T-helper 2 cell treated with Interferon-gamma antibody and Interleukin-4, amounts not matched to agents 5 μg/mL and 100 μg/mL, for 36 hours (primary cell): ENCODE results near the gene EXOC4.

Experiments used
- DNase-seq: peaks from one replicate; pipeline ENCODE4 v3.0.0; 2021; ENCODE audit warnings: low spot score
- H3K27ac Mint-ChIP-seq: one replicate; pipeline ENCODE4 v1.8.0; 2021; ENCODE audit warnings: mild to moderate bottlenecking, mixed read lengths
- H3K27me3 Mint-ChIP-seq: one replicate; pipeline ENCODE4 v1.8.0; 2021; ENCODE audit warnings: low read depth, mixed read lengths
- H3K36me3 Mint-ChIP-seq: one replicate; pipeline ENCODE4 v1.8.0; 2021; ENCODE audit warnings: low read depth, mixed read lengths
- H3K4me1 Mint-ChIP-seq: one replicate; pipeline ENCODE4 v1.8.0; 2021; ENCODE audit warnings: low read depth, mixed read lengths
- H3K4me3 Mint-ChIP-seq: one replicate; pipeline ENCODE4 v1.8.0; 2022; ENCODE audit warnings: mild to moderate bottlenecking, moderate library complexity, mixed read lengths
- H3K9me3 Mint-ChIP-seq: one replicate; pipeline ENCODE4 v1.8.0; 2021; ENCODE audit warnings: mixed read lengths

The EXOC4 gene

GRCh38 chr7:133601617-133602016 lies 348.7 kb downstream of the EXOC4 start:
- Mint-ChIP-seq H3K36me3 (no peaks in the 10 kb centered on the region), H3K27ac (no peak overlapping the region), H3K4me1 (peaks cover 3% of the 10 kb centered on the region), H3K4me3 (no peak overlapping the region), H3K27me3 (no peaks in the 10 kb centered on the region), H3K9me3 (no peaks in the 10 kb centered on the region)
- DNase-seq = no peak

GRCh38 chr7:133602291-133602690 lies 349.4 kb downstream of the EXOC4 start:
- Mint-ChIP-seq H3K27ac (no peak overlapping the region), H3K27me3 (no peaks in the 10 kb centered on the region), H3K9me3 (no peaks in the 10 kb centered on the region), H3K36me3 (no peaks in the 10 kb centered on the region), H3K4me3 (no peak overlapping the region), H3K4me1 (peaks cover 3% of the 10 kb centered on the region)
- DNase-seq = no peak

- H3K4me1 Mint-ChIP-seq = no peaks in the 10 kb centered on the region
- DNase-seq = no peak
- no peaks in the 10 kb centered on the region for H3K27me3 Mint-ChIP-seq
- no peaks in the 10 kb centered on the region for H3K36me3 Mint-ChIP-seq
- H3K4me3 Mint-ChIP-seq = no peak overlapping the region
- no peak overlapping the region for H3K27ac Mint-ChIP-seq
- H3K9me3 Mint-ChIP-seq = no peaks in the 10 kb centered on the region
These were observed 354.1 kb downstream of the EXOC4 start for GRCh38 chr7:133606991-133607390.

DNA sequence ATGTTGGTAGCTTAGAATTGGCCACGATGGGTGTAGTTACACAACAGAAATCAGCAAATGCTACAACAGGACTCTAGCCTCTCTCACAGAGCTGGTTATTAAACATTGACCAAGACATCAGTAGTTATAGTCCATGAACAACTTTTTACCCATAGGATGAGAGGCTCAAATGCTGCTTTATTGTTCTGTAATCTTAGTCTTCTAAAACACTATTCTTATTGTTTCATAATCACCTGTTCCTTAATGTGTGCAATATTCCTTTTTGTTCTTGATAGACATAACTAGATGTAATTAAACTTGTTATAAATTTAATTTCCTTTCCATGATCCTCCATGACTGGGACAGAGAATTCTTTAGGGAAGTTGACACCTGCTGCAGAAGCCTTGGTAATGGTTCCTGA lies 356.9 kb downstream of the EXOC4 start:
- H3K27ac Mint-ChIP-seq = no peak overlapping the region
- no peaks in the 10 kb centered on the region for H3K9me3 Mint-ChIP-seq
- no peak for DNase-seq
- H3K36me3 Mint-ChIP-seq = peaks cover 1% of the 10 kb centered on the region
- no peak overlapping the region for H3K4me3 Mint-ChIP-seq
- no peaks in the 10 kb centered on the region for H3K4me1 Mint-ChIP-seq
- H3K27me3 Mint-ChIP-seq = no peaks in the 10 kb centered on the region

DNA sequence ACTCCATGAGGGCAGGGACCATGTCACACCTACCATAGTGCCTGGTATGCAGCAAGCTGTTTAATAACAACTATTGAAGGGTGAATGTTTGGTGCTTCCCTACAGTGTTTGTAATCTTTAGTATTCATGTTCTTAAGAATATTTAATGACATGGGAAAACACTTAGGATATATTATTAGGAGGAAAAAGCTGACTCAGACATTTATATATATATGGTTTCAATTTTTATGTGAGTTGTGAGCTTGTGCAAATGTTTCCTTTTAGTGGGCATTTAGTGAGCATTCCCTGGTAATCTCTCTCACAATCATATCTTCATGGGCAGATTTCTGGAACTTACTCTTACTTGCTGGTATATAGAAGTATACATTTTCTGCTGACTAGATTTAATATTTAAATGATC lies 359.1 kb downstream of the EXOC4 start:
- Mint-ChIP-seq H3K9me3 (no peaks in the 10 kb centered on the region), H3K36me3 (peaks cover 1% of the 10 kb centered on the region), H3K4me1 (peaks cover 3% of the 10 kb centered on the region), H3K27ac (no peak overlapping the region), H3K4me3 (no peak overlapping the region), H3K27me3 (no peaks in the 10 kb centered on the region)
- DNase-seq = no peak

DNA sequence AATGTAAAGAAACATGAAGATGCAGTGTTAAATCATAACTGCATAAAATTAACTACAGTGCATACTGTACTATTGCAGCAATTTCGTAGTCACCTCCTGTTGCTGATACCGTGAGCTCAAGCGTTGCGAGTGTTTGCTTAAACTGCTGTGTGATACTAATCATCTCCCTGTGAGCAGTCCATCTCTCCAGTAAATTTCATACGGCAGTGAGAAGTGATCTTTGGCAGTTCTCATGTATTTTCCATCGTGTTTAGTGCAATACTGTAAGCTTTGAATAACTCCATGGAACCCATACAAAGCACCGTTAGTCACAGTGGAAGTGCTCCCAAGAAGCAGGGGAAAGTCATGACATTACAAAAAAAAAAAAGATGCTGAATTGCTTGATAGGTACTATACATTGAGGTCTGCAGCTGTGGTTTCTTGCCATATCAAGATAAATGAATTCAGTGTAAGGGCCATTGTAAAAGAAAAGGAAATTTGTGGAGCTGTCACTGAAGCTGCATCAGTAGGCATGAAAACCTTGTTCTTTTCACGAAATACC lies 360.4 kb downstream of the EXOC4 start:
- H3K27me3 Mint-ChIP-seq = no peaks in the 10 kb centered on the region
- peaks cover 1% of the 10 kb centered on the region for H3K36me3 Mint-ChIP-seq
- H3K9me3 Mint-ChIP-seq = peaks cover 2% of the 10 kb centered on the region
- H3K4me1 Mint-ChIP-seq = peaks cover 3% of the 10 kb centered on the region
- DNase-seq = no peak
- no peak overlapping the region for H3K4me3 Mint-ChIP-seq
- H3K27ac Mint-ChIP-seq = no peak overlapping the region

GRCh38 chr7:133614251-133614650 lies 361.4 kb downstream of the EXOC4 start:
- Mint-ChIP-seq H3K27me3 (no peaks in the 10 kb centered on the region), H3K4me1 (peaks cover 3% of the 10 kb centered on the region), H3K36me3 (peaks cover 1% of the 10 kb centered on the region), H3K9me3 (peaks cover 4% of the 10 kb centered on the region), H3K4me3 (no peak overlapping the region), H3K27ac (no peak overlapping the region)
- DNase-seq = no peak

- Mint-ChIP-seq H3K36me3 (no peaks in the 10 kb centered on the region), H3K9me3 (peaks cover 5% of the 10 kb centered on the region), H3K4me1 (peaks cover 3% of the 10 kb centered on the region), H3K4me3 (no peak overlapping the region), H3K27ac (no peak overlapping the region), H3K27me3 (no peaks in the 10 kb centered on the region)
- DNase-seq = no peak
These were observed 366.1 kb downstream of the EXOC4 start for GRCh38 chr7:133618970-133619369.

DNA sequence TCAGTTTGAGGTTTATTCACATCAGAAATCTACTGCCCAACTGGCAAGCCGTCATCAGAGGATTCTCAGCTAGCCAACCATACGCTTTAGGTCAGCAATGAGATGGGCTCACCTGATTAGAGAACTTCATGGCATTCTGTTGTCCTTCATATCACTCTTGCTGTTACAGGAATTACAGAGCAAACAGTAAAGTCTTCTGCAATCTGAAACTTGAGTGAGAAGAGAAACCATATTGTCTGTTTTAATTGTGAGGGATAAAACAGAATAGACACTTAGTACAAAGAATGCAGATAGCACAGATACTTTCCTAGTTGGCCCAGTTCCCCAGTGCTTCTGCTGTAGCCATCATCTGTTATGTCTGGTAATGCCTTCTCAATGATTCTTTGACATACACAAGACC lies 366.6 kb downstream of the EXOC4 start:
- Mint-ChIP-seq H3K4me1 (peaks cover 3% of the 10 kb centered on the region), H3K4me3 (no peak overlapping the region), H3K27ac (no peak overlapping the region), H3K27me3 (no peaks in the 10 kb centered on the region), H3K36me3 (no peaks in the 10 kb centered on the region), H3K9me3 (peaks cover 5% of the 10 kb centered on the region)
- no peak for DNase-seq

GRCh38 chr7:133623721-133624120 lies 370.8 kb downstream of the EXOC4 start:
- no peaks in the 10 kb centered on the region for H3K36me3 Mint-ChIP-seq
- no peak for DNase-seq
- H3K27ac Mint-ChIP-seq = no peak overlapping the region
- no peak overlapping the region for H3K4me3 Mint-ChIP-seq
- no peaks in the 10 kb centered on the region for H3K27me3 Mint-ChIP-seq
- H3K4me1 Mint-ChIP-seq = no peaks in the 10 kb centered on the region
- H3K9me3 Mint-ChIP-seq = peaks cover 3% of the 10 kb centered on the region

- no peak for DNase-seq
- H3K27me3 Mint-ChIP-seq = no peaks in the 10 kb centered on the region
- H3K27ac Mint-ChIP-seq = no peak overlapping the region
- no peaks in the 10 kb centered on the region for H3K9me3 Mint-ChIP-seq
- H3K36me3 Mint-ChIP-seq = peaks cover 2% of the 10 kb centered on the region
- no peaks in the 10 kb centered on the region for H3K4me1 Mint-ChIP-seq
- no peak overlapping the region for H3K4me3 Mint-ChIP-seq
These were observed 372.2 kb downstream of the EXOC4 start for GRCh38 chr7:133625046-133625445.

GRCh38 chr7:133629701-133630100 lies 376.8 kb downstream of the EXOC4 start:
- no peak overlapping the region for H3K27ac Mint-ChIP-seq
- peaks cover 5% of the 10 kb centered on the region for H3K9me3 Mint-ChIP-seq
- H3K36me3 Mint-ChIP-seq = peaks cover 7% of the 10 kb centered on the region
- no peaks in the 10 kb centered on the region for H3K27me3 Mint-ChIP-seq
- no peak overlapping the region for H3K4me3 Mint-ChIP-seq
- no peaks in the 10 kb centered on the region for H3K4me1 Mint-ChIP-seq
- DNase-seq = no peak

DNA sequence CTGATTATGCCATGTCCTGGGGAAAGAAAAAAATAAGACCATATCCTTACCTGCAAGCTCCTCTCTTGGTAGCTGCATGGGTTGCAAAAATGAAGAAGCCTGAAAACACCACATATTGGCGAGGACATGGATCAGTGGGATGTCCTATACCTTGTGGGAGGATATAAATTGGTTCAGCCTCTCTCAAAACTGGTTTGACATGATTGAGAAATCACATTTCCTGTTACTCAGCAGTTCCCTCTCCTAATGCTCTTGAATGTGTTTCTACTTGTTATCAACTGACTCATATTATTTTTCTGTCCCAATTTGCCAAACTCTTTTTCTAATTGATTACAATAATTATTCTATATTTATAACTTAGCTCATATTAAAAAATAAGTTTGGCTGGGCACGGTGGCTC lies 380.2 kb downstream of the EXOC4 start:
- no peak overlapping the region for H3K4me3 Mint-ChIP-seq
- DNase-seq = no peak
- no peaks in the 10 kb centered on the region for H3K27me3 Mint-ChIP-seq
- peaks cover 5% of the 10 kb centered on the region for H3K9me3 Mint-ChIP-seq
- no peak overlapping the region for H3K27ac Mint-ChIP-seq
- H3K36me3 Mint-ChIP-seq = peaks cover 7% of the 10 kb centered on the region
- H3K4me1 Mint-ChIP-seq = no peaks in the 10 kb centered on the region

DNA sequence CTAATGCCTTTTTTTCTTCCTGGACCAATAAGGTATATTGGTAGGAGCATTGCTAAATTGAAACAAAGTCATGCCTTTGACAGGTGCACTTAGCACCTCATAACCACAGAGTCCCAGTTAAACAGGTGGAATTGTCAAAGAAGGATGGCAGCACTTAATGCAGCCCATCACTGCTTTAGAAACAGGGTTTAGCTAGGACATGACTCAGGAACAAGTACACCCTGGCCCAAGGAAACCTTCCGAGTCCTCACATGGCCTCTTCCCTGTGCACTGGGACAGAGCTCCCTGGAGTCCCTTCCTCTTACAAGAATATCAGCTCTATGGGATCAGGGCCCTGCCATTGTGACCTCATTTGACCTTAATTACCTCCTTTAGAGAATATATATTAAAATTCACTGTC lies 382.7 kb downstream of the EXOC4 start:
- peaks cover 5% of the 10 kb centered on the region for H3K9me3 Mint-ChIP-seq
- H3K36me3 Mint-ChIP-seq = peaks cover 2% of the 10 kb centered on the region
- H3K4me1 Mint-ChIP-seq = no peaks in the 10 kb centered on the region
- no peak overlapping the region for H3K4me3 Mint-ChIP-seq
- no peak for DNase-seq
- H3K27me3 Mint-ChIP-seq = no peaks in the 10 kb centered on the region
- no peak overlapping the region for H3K27ac Mint-ChIP-seq

DNA sequence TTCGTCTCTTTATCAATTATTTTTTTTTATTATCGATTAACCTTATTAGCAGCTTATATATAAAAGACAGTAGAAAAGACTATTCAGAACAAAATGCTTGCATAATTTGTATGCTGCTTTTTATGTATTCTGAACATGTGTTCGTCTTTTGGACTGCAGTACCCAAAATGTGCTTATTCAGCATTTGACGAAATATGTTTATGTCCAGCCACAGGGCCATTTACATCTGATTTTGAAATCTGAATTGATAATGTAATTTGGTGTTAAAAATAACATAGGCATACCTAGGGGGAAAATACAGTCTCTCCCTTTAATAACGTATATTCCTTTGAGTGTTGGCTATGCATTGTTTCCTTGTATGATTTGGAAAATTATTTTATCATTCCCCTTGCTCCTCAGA lies 386.0 kb downstream of the EXOC4 start:
- Mint-ChIP-seq H3K9me3 (no peaks in the 10 kb centered on the region), H3K36me3 (peaks cover 3% of the 10 kb centered on the region), H3K4me1 (peaks cover 2% of the 10 kb centered on the region), H3K4me3 (no peak overlapping the region), H3K27me3 (no peaks in the 10 kb centered on the region), H3K27ac (no peak overlapping the region)
- DNase-seq = no peak
